NCI-H524 (cell line): ENCODE measurements around the gene TPPP3.
"Not testable (repeated sequence)": the region's sequence is repeated elsewhere in the genome, so short reads cannot be mapped to it uniquely, and the experiment has no call there.

Experiments
- DNase-seq, 2 experiments: peaks; one replicate each; lab custom pipeline; 2025; lab: John Stamatoyannopoulos, UW

The TPPP3 gene

GRCh38 chr16:67426022-67426421 is 32.7 kb upstream of the TPPP3 start:
- DNase-seq = no peak

- peak; percentile 83 to 91 for DNase-seq
These were observed 32.3 kb upstream of the TPPP3 start for GRCh38 chr16:67425580-67425979.

GRCh38 chr16:67425061-67425460 is 31.8 kb upstream of the TPPP3 start:
- DNase-seq = no peak

GRCh38 chr16:67424261-67424615 is 30.9 kb upstream of the TPPP3 start:
- DNase-seq = no peak

- DNase-seq = no peak
These were observed 30.4 kb upstream of the TPPP3 start for GRCh38 chr16:67423611-67424260.

- no peak for DNase-seq
These were observed 29.7 kb upstream of the TPPP3 start for GRCh38 chr16:67423015-67423414.

- no peak for DNase-seq
These were observed 27.7 kb upstream of the TPPP3 start for GRCh38 chr16:67421030-67421429.

GRCh38 chr16:67419931-67420330 is 26.6 kb upstream of the TPPP3 start:
- DNase-seq = peak in 1 of 2 experiments; percentile 67

- DNase-seq = peak in 1 of 2 experiments; percentile 77
These were observed 26.2 kb upstream of the TPPP3 start for GRCh38 chr16:67419502-67419901.

- no peak for DNase-seq
These were observed 24.2 kb upstream of the TPPP3 start for GRCh38 chr16:67417333-67418061.

- peak; percentile 29 to 60 for DNase-seq
These were observed 22.8 kb upstream of the TPPP3 start, which contains the start of gene ZDHHC1 for GRCh38 chr16:67415872-67416793. ZDHHC1 (minus strand) TSS chr16:67416477; CDS start chr16:67407775, 8,702 bp downstream.

GRCh38 chr16:67415421-67415820 is 22.1 kb upstream of the TPPP3 start:
- DNase-seq = not testable (repeated sequence)

- no peak for DNase-seq
These were observed 20.9 kb upstream of the TPPP3 start for GRCh38 chr16:67413978-67414911.

- DNase-seq = no peak
These were observed 19.0 kb upstream of the TPPP3 start for GRCh38 chr16:67412294-67412693.

GRCh38 chr16:67411339-67411738 is 18.0 kb upstream of the TPPP3 start:
- no peak for DNase-seq

- DNase-seq = no peak
These were observed 16.3 kb upstream of the TPPP3 start for GRCh38 chr16:67409631-67410030.

- no peak for DNase-seq
These were observed 14.6 kb upstream of the TPPP3 start for GRCh38 chr16:67407788-67408452.

GRCh38 chr16:67407176-67407787 is 14.0 kb upstream of the TPPP3 start:
- no peak for DNase-seq

- DNase-seq = no peak
These were observed 13.0 kb upstream of the TPPP3 start for GRCh38 chr16:67406111-67406971.
